Breast epithelium (tissue), 3 donors: ENCODE data around the gene RDH11.

ENCODE experiments used
- CTCF ChIP-seq, 3 donors: fragments of 450-650 bp; IDR thresholded peaks; one replicate each; pipeline ENCODE4 v1.5.1; 2016 to 2017; ENCODE audit warnings: antibody characterized with exemption in 3 of 3, mild to moderate bottlenecking in 3 of 3, moderate library complexity in 3 of 3
- POLR2A ChIP-seq: fragments of 450-650 bp; IDR thresholded peaks from one replicate; pipeline ENCODE4 v1.6.1; 2016; ENCODE audit warnings: antibody characterized with exemption, mild to moderate bottlenecking, moderate library complexity

DNA sequence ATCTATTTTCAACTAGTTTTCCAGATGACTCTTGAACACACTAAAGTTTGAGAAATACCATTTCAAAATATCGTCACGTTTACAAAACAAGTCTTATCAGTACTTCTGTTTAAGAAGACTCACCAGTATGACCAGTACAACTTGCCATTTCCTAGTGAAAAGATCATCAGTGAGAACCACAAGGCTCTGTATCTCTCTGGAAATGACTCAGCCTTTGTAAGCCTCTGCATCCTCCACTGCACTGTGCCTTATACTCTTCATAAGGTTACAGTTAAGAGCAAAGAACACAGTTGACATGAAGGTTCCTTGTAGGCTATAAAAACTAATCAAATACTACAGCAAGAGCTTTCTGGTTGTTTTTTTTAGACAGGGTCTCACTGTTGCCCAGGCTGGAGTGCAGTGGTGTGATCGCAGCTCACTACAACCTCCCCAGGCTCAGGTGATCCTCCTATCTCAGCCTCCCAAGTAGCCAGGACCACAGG lies 15.4 kb downstream of the RDH11 start:
- TF ChIP-seq CTCF (IDR thresholded peaks at IDR 0.05) (no peak), POLR2A (no peak)
